IPS DF 19.7 (cell line): Measurements from ENCODE around the gene CPVL.

Source experiments
- DNase-seq: peaks from one replicate; pipeline ENCODE4 v3.0.0-alpha.2; 2013; ENCODE audit warnings: low read depth, low spot score

Gene CPVL

DNA sequence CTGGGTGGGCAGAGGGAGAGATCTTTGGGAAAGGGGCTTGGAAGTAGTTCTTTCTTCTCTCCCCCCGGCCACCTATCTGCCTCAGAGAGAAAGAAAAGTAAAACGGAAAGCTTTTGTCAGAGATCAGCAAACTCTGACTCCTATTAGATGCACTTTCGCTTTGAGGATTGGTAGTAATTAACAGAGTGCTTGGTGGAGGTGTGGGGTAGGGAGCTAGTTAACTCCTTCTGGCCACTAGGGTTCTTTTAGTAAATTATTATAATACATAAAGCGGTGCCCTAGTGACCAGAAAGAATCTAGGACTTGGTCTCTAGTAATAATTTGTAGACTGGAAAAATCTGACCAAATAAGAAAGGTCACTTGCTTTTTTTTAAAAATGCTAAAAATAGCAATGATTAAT is 54.6 kb downstream of the CPVL start:
- no peak for DNase-seq

DNA sequence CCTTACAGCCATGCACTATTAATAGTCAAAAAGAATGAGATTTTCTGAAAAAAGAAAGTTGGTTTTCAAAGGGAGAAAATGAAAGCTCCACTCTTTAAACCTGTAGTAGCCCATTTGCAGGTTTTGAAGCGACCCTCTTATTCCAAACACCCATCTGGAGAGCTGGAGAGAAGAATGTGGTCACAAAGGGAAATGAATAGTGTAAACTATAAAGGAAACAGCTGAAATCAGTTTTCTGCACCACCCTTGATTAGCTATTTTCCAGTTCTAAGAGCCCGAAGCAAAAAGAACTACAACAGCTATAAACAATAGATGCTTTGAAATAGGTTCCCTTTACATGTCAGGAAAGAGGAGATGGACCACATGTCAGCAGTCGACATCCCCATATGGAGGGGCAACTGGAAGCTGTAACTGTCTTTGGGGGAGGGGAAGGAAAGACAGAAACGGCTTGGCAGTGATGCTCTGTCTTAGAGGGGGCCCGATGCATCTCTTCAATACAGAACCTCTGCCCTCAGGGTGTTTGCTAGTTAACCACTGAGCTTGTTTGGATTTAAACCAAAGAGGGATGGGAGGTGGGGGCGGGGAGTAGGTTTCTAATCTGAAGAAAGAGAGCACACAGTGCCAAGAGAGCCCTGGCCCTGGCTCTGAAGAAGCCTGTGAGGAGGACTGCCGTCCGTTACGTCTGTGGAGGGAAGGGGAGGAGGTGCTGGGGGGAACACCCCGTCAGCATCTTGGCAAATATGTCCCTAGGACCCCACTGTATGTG is 55.3 kb downstream of the CPVL start:
- DNase-seq = no peak

DNA sequence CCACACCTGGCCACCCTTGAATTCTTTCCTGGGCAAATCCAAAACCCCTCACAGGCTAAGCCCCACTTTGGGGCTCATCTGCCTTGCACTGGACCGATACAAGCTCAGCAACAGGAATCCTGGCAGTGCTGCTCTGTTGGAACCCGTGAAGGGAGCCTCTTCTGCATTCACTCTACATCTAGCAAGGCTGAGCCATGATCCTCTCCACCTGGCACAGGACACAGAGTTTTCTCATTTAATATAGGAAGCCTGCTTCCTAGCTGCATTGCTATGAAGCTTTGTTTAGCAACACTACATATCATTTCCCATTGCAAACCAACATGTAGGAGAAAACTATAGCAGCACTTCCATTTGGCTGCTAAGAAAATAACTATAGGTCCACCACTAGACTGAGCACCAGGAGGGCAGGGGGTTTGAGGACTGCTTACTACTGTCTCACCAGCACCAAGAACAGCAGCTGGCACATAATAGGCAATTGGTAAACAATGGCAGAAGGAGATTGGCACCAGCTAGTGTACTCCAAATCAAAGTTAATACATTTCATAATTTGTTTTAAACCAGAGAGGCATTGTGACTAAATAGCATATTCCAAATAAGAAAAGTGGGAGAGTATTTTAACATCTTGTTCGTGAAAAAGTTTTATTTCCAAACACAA is 56.1 kb downstream of the CPVL start:
- no peak for DNase-seq

DNA sequence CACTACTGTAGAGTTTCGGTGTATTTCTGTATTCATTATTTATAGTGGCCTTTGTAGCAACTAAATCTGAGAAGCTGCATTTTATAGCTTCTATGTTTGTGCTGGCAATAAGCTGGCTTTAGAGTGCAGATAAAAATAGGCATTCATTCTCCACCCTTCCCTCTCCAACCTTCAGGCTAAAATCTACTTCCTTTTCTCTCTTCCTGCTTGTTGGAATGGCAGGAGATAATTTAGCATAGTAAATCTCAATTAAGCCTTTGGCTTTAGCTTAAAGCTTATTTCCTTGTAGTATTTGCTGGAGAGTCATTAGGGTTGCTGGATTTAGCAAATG is 58.5 kb downstream of the CPVL start:
- DNase-seq = no peak

DNA sequence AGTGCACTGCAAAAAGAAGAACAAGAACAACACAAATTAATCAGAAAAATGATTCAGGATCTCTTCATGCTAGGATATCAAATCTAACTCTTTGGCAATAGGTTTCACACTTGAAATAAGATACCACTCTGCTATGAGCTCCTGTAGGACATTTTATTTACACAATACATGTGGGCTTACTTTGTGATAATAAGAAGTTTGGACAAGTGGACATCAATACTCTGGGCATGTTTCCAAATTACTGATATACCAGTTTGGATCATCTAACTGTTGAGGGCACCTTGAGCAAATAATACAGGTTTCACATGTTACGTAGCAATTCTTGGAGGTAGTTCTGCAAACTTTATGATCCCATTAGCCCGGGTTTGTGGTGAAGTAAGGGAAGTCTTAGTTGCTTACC is 59.8 kb downstream of the CPVL start:
- DNase-seq = no peak

DNA sequence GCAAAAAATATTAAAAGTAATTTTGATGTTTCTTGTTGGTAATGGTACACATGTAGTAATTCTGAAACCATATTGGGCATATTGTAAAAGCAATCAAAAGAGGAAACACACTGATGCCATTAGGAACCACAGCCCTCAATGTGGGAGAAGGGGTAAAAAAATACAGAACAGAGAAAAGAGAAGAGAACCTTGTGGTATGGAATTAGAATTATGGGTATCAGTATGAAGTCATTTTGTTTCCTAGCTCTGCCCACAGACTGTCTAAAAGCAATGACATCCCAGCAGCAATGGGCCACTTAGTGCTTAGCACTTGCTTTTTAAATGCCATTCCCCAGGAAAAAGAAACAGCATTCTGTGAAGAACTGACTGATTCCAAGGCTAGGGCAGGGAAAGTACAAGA is 61.5 kb downstream of the CPVL start:
- DNase-seq = no peak

DNA sequence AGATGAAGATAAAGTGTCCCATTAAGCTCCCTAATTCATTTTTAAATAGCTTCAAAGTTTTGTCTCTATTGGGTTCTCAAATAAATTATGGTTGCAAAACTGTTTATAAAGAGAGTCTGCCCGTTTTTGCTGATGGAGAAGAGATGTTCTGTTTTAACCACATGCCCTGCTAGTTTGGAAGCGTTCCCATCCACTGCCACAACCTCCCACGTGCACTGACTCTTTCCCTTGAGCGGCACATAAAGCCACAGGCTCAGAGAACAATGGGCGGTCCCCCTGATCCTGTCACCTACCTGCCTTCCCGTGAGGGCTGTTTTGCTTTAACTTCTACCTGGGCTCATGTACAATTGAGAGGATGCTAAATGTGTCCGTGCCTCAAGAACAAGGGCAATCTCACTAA is 65.5 kb downstream of the CPVL start:
- DNase-seq = no peak

DNA sequence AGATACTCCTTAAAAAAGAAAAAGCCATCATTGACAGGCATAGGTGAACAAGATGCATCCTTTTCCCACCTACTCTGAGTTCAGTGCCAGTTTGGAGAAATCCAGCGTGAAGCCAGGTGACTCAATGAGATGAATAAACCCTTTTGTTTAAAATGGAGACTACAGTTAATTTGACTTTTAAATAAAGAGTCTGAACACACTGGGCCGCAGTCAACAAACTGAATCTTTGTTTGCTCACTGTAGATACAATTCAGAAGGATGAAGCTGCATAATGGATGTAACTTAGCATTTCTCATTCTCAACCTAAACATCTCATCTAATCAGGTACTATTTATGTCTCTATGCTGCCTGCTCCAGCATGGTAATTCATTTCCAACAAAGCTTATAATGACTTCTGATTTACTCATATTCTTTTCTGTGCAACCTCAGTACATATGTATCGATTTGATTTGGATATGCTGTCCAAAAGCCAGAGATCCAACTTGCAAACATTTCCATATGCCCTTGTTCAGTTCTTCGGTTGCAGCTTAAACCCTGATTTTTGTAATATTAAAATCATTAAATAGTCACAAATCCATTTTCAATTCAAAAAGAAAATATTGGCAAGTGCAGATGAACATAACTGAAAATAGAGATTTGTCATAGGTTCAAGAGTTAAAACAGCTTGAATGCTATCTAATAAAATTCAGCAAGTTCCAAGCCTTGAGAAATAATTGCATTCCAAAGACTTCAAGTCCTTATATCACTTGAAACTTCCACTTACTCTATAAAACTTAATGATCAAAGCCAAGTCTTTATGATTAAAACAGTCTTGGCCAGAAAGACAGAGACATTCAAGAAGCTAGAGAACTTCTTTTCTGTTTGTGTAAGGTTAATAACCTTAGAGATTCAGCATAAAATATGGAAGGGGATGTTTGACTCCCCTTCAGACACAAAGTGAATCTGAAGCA is 67.8 kb downstream of the CPVL start:
- DNase-seq = no peak

DNA sequence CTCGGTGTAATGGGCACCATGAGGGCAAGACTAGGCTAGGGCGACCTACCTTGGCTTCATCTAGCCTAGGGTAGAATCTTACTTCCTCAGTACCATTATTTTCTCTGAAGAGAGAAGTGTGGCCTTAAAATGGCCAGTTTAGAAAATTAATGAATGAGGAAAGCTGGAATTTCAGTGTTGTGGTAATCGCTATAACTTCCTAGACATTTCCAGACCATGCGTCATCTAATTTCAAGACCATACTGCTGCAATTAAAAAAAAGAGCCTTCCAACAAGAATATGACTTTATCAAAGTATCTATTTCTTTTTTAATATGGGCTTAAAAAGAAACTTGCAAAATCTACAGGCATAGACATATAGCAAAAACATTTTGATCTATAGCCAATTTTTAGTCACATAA is 68.5 kb downstream of the CPVL start:
- no peak for DNase-seq

DNA sequence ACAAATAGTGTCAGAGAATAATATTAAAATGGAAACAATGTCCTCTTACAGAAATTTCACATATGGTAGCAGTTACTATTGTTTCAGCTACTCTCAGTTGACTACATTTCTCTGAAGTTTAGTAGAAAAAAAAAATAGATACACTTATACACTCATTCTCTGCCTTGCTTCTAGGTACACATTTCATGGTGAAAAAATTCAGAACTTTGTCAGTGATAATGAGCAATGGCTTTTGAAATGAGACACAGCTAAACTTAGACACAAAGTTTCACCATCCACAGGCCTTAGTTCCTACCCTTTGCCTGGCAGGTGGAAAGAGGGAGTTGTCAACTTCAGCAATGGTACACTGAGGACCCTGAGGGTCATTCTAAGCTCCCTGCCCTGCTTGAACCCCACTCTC is 69.2 kb downstream of the CPVL start:
- no peak for DNase-seq

DNA sequence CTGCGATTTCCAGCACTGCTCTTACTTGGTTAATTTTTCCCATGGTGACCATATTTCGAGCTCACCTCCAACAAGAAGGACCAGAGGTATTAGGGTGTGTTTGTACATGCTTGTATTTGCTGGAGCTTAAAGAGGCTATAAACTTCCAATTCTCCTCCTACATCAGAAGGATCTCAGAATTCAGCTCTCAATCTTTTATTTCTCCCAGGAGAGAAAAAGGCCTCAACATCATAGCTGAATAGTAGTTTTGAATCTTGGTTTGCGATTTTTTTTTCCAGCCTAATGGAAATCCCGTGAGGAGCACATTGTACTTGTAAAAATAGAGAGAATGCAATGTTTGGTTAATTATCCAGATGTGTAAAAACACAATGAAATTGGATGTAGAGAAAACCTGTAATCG is 69.7 kb downstream of the CPVL start:
- DNase-seq = no peak

DNA sequence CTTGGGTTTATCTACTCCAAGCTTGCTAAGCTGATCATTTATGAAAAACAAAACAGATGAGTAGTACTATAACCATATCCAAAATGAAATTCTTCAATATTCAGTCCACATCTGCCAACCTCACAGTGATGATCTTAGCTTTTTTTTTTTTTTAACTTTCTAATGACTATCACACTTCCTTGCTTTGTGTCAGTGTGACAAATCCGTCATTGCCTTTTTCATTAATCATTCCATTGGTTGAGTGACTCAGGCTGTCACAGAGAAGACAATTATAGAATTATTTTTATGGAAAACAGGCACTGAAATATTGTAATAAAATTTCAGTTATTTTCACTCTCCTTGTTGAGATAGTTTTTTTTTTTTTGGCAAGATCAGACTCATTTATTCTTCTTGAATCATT is 70.7 kb downstream of the CPVL start:
- no peak for DNase-seq

DNA sequence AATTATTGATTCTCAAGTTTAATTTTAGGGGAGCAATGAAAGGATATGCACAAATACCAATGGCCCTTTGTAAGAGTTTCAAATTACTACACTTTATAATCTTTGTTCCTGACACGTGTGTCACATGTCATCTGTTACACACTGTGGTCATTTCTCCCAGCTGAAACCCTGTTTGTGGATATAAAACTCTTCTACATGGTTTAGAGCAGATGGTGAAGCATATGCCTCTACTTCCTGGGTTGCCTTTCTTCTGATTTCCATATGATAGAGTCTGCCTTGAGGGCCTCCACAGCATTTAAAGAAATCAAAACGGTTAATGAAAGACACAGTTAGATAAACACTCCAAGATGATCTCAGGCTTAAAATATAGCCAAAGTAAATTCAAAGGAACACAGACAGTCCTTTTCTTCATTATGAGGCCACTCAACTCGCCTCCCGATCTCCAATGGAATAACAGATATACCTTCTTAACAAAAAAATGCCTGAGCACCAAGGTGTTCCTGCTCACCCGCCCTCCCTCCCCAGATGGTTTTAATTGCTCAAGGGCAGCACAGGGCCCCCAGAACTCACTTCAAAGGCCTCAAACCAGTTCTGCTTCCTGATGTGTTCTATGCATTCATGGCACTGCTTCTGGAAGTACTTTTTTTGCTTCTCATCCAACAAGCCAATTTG is 75.0 kb downstream of the CPVL start:
- DNase-seq = no peak

DNA sequence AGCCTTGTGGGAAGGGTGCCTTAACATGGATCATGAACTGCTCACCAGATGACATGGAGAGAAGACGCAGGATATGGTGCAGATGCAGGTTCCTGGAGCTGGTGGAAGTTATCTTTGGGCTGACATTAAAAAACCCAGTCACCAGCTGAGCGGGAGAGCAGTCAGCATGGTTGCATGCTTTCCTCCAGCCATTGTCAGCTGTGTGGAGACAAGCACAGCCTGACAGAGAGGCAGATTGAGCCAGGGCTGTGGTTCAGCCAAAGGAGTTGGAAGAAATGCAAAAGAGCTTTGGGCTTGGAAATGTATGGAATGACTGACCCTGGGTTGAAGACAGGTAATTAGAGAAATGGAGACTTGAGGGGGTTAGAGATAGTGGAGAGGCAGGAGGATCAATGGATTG is 79.7 kb downstream of the CPVL start:
- DNase-seq = no peak

DNA sequence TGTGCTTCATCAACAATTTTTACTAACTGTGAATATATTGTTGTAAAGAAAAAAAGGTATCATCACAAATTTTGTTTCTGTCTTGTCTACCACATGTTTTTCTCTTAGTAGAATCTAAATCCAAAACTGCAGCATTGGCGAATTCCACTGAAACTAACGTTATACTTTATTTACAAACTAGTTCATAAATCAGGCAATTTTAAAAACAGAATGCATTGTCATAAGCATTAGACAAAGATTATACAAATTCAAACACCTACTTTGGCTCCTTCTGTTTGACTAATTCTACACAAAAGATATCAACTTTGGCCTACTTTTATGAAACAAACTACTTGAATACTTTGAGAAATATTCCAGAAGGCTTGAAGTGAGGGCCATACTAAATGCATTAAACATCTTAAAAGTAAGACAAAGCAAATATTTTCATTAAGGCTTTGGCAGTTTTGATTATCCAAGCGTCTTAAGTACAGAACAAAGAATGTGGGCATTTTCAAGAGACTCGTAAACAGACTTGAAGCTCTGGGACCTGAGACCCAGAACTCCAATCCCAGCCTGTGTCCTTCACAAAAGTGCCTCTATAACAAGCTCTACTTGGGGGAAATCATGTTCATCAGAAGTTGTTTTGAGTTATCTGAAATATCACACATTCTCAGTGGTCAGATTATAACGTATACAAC is 81.0 kb downstream of the CPVL start:
- DNase-seq = no peak

DNA sequence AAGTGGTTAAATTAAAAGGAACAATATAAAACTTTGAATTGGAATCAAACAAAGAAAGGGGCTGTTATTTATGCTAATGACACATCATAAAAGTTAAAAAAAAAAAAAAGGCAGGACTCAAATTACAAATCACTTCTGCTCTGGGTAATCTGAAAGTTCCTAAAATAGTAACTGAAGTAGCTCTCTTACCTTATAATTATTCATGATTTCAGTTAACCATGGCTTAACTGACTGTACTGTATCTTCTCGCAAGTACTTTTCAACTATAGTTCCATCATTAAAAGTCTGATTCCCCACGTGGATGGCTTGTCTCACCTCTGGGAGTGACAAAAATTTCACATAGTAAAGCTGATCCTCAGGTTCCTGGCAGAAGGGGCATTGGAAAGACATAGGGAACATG is 82.5 kb downstream of the CPVL start:
- DNase-seq = no peak

DNA sequence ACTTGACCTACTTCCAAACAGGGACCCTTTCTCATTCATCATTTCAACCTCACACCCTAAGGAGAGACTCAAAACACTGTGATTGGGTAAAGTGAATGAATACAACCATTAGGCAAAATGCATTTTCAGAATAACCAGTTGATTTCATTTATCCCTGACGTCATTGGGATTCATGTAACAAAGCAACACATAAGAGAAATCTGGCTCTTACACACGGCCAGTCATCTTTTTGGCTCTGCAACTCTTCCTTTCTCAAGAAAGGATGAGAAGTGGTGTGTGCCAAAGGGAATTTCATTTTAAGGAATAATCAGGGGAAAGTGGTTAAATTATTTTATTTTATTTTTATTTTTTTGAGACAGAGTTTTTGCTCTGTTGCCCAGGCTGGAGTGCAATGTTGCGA is 83.1 kb downstream of the CPVL start:
- DNase-seq = no peak

DNA sequence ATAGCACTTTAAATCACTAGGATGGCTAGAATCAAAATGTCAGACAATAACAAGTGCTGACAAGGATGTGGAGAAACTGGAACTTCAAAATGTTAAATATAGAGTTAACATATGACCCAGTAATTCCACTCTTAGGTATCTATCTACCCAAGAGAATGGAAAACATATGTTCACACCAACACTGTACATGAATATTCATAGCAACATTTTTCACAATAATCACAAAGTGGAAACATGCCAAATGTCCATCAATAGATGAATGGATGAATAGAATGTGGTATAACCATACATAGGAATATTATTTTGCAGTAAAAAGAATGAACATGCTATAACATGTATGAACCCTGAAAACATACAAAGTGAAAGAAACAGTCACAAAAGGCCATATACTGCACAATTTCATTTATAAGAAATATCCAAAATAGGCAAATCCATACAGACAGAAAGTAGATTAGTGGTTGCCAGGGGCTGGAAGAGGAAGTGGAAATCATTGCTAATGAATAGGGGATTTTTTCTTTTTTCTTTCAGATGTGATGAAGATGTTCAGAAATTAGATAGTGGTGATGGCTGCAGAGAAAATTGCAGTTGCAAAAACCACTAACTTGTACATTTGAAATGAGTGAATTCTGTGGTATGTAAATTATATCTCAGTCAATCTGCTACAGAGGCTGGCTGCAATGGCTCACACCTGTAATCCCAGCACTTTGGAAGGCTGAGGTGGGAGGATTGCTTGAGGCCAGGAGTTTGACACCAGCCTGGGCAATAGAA is 93.0 kb downstream of the CPVL start:
- no peak for DNase-seq

DNA sequence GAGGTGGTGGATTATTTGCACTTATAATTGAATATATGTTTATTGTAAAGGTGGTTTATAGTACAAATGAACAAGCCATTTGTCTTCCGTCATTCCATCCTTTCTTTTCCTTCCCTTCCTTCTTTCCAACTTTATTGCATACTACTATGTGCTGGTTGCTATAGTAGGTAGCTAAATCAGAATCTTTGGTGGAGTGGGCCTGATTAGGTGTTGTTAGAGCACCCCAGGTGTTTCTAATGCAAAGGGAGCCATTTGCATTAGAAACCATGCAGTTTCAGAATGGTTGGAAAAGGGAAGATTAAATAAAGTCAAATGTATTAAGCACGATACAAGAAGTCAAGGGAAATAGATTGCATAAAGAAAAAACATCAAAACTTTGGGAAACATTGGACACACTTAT is 99.4 kb downstream of the CPVL start:
- no peak for DNase-seq

DNA sequence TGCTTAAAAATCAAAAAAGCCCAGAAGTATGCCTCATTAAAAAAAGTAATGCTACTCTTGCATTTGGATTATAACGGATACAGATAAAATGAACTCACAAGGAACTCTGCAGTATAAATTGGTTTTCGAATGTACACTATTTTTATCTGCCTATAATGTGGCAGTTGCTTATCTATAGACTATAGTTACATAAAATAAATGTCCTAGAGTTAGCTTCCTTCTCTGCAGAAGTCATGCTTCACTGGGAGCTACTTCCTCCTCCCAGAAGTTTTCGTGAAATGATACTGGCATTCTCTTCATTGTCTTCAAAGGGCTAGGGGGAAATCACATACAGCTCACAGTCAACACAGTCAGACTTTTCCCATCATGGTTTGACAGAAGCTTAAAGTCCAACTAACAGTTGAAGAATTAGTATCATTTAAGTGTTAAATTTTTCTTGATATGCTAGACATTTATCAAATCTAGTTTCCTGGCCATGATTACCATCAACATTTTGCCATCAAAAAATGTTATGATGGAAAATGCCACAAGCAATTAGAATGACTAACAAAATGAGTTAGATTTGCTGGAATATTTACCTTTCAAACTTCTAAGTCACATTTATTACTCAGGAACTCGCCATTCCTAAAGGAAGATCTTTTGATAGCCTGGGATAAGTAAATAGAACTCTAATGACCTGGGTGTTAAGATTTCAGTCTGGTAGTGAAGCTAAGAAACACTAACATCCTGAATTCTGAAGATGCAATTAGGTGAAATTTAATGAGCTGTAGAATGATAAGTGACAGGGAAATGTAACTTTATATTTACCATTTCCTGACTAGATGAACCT is 100.9 kb downstream of the CPVL start:
- DNase-seq = no peak
